Gastrocnemius medialis (tissue), 4 donors: ENCODE results near the gene SLC39A13.

Source experiments
- POLR2A ChIP-seq, 2 donors: fragments of 450-650 bp; IDR thresholded peaks; one replicate each; pipeline ENCODE4 v1.6.1; 2017; ENCODE audit warnings: antibody characterized with exemption in 2 of 2, mild to moderate bottlenecking in 2 of 2, moderate library complexity in 2 of 2
- TF ChIP-seq, protein P1 (sequence below), 5 experiments: fragments of 450-650 bp in 3 of 5; fragments of 200-600 bp in 2 of 5; sonication (generic) in 2 of 5; IDR thresholded peaks in 4 of 5; conservative IDR thresholded peaks in 1 of 5; 1 replicate in 4 of 5; 2 replicates in 1 of 5; pipeline ENCODE4 v1.5.1; 2016 to 2019; ENCODE audit warnings: antibody characterized with exemption in 5 of 5, mild to moderate bottlenecking in 3 of 5, moderate library complexity in 3 of 5

DNA sequence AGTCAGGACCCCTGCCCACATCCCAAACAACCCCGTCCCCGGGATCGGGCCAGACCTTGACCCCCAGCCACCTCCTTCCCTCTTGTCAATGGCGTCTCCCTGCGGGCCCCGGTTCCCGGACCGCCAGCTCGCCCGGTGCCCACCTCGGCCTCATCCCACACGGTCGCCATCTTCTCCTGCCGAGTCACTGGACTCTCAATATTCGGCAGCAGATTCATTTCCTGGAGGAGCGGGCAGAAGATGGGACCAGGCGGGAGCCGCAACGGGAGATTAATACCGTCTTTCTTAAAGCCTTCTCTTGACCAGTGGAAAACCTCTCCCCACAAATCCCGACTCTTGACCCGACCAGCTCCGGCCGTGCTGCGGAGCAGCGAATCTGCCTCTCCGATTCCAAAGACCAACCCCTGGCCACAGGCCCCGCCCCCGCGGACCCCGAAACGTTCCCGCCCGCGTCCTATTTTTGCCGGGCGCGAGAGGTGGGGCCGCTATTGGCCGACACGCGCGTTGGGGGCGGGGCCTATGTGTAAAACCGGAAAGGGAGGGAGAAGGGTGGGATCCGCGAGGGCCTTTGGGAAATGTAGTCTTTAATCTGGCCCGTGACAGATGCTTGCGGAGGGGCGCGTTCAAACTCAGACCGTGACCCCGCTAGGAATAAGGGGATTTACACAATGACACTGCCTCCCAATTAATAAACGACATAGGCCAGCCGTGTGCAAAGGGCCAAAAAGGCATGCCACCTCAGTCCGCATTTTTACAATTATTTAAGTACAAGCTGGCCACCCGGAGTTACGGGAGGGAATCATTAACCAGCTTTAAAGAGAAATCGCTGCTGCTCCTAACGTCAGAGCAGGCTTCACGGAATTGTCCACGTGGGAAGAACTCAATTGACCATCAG lies 17.9 kb downstream of the SLC39A13 start, which contains the start of gene PSMC3:
- TF ChIP-seq, protein P1, sequence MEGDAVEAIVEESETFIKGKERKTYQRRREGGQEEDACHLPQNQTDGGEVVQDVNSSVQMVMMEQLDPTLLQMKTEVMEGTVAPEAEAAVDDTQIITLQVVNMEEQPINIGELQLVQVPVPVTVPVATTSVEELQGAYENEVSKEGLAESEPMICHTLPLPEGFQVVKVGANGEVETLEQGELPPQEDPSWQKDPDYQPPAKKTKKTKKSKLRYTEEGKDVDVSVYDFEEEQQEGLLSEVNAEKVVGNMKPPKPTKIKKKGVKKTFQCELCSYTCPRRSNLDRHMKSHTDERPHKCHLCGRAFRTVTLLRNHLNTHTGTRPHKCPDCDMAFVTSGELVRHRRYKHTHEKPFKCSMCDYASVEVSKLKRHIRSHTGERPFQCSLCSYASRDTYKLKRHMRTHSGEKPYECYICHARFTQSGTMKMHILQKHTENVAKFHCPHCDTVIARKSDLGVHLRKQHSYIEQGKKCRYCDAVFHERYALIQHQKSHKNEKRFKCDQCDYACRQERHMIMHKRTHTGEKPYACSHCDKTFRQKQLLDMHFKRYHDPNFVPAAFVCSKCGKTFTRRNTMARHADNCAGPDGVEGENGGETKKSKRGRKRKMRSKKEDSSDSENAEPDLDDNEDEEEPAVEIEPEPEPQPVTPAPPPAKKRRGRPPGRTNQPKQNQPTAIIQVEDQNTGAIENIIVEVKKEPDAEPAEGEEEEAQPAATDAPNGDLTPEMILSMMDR (IDR thresholded peaks at IDR 0.05 in 4 of 5, conservative IDR thresholded peaks at IDR 0.05 in 1 of 5), result no peak
- peak; percentile 89 to 90 for TF ChIP-seq POLR2A (IDR thresholded peaks at IDR 0.05)
